ENCODE data around the gene EPHA4.
A peak's percentile ranks its signal among the peaks of the same experiment; 100 is the strongest.

DNA sequence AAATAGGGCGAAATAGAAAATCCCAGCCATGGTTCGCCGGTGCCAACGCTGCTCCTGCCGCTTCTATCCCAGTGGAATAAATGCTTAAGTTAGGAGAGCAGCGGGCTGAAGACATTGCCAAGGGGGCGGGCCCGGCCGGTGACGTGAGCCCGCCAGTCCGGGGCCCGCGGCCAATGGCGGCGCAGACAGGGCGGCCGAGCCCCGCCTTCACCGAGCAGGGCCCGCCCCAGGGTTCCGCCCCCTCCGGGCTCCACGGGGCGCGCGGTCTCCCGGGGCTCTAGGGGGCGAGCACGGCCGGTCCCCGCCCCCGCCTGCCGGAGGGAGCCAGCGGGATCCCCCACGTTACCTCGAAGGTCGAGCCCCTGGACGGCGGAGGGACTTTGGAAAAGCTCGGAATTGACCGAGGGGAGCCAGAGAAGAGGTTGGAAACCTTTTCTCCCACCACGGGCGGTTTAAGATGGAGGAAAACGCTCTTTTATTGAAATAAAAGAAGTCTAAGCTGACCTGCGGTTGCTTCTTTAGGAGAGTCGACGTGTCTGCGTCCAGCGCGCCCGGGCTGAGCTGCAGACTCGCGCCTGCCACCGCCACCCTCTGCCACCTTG is at the start of gene EPHA4:
- TF ChIP-seq EZH2phosphoT487 (IDR thresholded peaks at IDR 0.05; ENCODE audit: borderline replicate concordance, low read length): no peak
- TF ChIP-seq, protein P1, sequence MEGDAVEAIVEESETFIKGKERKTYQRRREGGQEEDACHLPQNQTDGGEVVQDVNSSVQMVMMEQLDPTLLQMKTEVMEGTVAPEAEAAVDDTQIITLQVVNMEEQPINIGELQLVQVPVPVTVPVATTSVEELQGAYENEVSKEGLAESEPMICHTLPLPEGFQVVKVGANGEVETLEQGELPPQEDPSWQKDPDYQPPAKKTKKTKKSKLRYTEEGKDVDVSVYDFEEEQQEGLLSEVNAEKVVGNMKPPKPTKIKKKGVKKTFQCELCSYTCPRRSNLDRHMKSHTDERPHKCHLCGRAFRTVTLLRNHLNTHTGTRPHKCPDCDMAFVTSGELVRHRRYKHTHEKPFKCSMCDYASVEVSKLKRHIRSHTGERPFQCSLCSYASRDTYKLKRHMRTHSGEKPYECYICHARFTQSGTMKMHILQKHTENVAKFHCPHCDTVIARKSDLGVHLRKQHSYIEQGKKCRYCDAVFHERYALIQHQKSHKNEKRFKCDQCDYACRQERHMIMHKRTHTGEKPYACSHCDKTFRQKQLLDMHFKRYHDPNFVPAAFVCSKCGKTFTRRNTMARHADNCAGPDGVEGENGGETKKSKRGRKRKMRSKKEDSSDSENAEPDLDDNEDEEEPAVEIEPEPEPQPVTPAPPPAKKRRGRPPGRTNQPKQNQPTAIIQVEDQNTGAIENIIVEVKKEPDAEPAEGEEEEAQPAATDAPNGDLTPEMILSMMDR (conservative IDR thresholded peaks at IDR 0.05; ENCODE audit: low read depth, low read length): peak; percentile 32; the same call in 1 of the 2 replicates
